Measurements from ENCODE around the gene ABCG8.

The ABCG8 gene

DNA sequence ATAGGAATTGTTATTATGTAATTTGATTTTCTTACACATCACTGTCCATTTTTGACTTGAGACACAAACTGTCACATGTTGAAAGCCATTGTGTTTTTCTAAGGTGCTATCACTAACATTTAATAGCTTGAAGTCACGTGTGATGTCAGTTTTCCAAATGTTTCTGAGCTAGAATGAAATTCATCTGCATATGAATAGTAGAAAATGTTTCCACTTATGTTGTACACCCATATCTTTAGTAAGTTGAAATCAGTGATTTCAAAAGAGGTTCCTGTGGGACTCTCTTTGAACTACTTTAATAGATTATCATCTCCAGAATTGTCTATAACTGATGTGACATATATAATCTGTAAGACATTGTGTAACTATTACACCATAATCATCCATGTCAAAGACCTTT, 27.9 kb upstream of the ABCG8 start:
- no peak overlapping the region for H3K9ac ChIP-seq (ENCODE audit: low read depth, low read length)
- no peaks in the 10 kb centered on the region for H3K36me3 ChIP-seq (ENCODE audit: control insufficient read depth, insufficient read depth, low read length)
- no peak overlapping the region for H3K4me3 ChIP-seq (ENCODE audit: low read depth, low read length)
- H3K9me3 ChIP-seq (ENCODE audit: control insufficient read depth, insufficient read depth, low read length): no peaks in the 10 kb centered on the region
- no peaks in the 10 kb centered on the region for H3K4me1 ChIP-seq (ENCODE audit: control insufficient read depth, insufficient read depth, low read length)
- H3K27me3 ChIP-seq (ENCODE audit: control insufficient read depth, insufficient read depth, low read length): no peaks in the 10 kb centered on the region

DNA sequence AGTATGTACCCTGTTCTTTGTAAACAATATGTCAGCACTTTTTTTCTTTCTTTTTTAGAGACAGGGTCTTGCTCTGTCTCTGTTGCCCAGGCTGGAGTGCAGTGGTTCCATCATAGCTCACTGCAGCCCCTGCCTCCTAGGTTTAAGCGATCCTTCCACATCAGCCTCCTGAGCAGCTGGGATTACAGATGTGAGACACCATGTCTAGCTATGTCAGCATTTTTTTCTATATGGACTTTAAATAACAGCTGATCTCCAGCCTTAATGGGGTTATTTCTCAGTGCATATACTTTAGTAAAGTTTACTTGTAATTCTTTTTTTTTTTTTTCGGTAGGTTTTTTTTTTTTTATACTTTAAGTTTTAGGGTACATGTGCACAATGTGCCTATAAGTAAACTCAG, 26.8 kb upstream of the ABCG8 start:
- no peaks in the 10 kb centered on the region for H3K9me3 ChIP-seq (ENCODE audit: control insufficient read depth, insufficient read depth, low read length)
- H3K36me3 ChIP-seq (ENCODE audit: control insufficient read depth, insufficient read depth, low read length): no peaks in the 10 kb centered on the region
- no peak overlapping the region for H3K9ac ChIP-seq (ENCODE audit: low read depth, low read length)
- no peaks in the 10 kb centered on the region for H3K4me1 ChIP-seq (ENCODE audit: control insufficient read depth, insufficient read depth, low read length)
- no peaks in the 10 kb centered on the region for H3K27me3 ChIP-seq (ENCODE audit: control insufficient read depth, insufficient read depth, low read length)
- no peak overlapping the region for H3K4me3 ChIP-seq (ENCODE audit: low read depth, low read length)

DNA sequence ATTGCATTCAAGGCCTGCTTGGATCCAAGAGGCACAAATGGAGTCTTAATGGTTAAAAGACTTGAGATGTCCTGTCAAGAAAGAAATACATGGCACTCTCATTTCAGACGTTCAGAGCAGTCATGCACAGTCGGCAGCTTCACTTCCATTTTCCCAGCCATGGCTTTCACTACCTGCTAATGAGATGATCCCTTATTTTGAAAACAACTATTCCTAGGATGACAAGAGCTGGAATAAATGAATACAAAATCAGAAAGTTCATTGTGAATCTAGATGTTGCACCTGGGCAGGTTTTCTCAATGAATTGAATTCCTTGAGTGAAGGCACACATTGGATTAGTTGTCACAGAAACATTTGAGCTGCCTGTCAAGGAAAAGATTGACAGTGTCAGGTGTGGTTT, 25.8 kb upstream of the ABCG8 start:
- Histone ChIP-seq H3K36me3 (ENCODE audit: control insufficient read depth, insufficient read depth, low read length) (no peaks in the 10 kb centered on the region), H3K9ac (ENCODE audit: low read depth, low read length) (no peak overlapping the region), H3K4me3 (ENCODE audit: low read depth, low read length) (no peak overlapping the region), H3K9me3 (ENCODE audit: control insufficient read depth, insufficient read depth, low read length) (no peaks in the 10 kb centered on the region), H3K4me1 (ENCODE audit: control insufficient read depth, insufficient read depth, low read length) (no peaks in the 10 kb centered on the region), H3K27me3 (ENCODE audit: control insufficient read depth, insufficient read depth, low read length) (no peaks in the 10 kb centered on the region)

DNA sequence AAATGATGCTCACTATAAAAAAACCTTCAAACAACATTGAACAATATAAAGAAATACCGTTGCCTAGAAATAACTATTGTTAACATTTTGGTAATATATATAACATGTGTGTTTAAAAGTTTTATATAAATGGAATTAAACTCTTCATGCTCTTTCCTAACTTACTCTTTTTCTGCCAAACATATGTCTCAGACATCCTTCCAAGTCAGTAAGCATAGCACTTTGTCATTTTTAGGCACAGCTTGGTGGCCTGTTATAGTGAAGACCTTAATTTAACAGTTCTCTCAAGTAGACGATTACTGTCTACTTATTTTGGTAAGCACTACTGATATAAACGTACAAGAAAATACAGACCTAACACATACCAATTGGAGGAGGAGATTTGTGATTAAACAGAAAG, 24.1 kb upstream of the ABCG8 start:
- Histone ChIP-seq H3K36me3 (ENCODE audit: control insufficient read depth, insufficient read depth, low read length) (no peaks in the 10 kb centered on the region), H3K9me3 (ENCODE audit: control insufficient read depth, insufficient read depth, low read length) (no peaks in the 10 kb centered on the region), H3K9ac (ENCODE audit: low read depth, low read length) (no peak overlapping the region), H3K4me3 (ENCODE audit: low read depth, low read length) (no peak overlapping the region), H3K4me1 (ENCODE audit: control insufficient read depth, insufficient read depth, low read length) (no peaks in the 10 kb centered on the region), H3K27me3 (ENCODE audit: control insufficient read depth, insufficient read depth, low read length) (no peaks in the 10 kb centered on the region)

DNA sequence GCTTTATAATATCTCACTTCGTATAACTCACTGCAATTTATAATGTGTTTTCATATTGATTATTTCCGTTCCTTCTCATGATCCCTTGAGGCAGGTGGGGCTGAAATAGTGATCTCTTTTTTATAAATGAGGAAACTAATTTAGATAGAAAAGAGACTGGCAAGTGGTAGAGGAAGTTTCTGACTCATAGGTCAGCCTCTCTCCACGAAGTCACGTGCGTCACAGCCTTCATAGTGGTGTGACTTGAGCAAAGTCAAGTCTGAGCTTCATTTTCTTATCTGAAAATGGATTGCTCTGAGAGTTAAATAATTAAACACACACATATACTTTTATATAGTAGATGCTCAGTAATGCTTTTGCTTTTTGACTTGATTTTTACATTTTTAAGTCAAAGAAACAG, 20.0 kb upstream of the ABCG8 start:
- Histone ChIP-seq H3K27me3 (ENCODE audit: control insufficient read depth, insufficient read depth, low read length) (no peaks in the 10 kb centered on the region), H3K9me3 (ENCODE audit: control insufficient read depth, insufficient read depth, low read length) (no peaks in the 10 kb centered on the region)

DNA sequence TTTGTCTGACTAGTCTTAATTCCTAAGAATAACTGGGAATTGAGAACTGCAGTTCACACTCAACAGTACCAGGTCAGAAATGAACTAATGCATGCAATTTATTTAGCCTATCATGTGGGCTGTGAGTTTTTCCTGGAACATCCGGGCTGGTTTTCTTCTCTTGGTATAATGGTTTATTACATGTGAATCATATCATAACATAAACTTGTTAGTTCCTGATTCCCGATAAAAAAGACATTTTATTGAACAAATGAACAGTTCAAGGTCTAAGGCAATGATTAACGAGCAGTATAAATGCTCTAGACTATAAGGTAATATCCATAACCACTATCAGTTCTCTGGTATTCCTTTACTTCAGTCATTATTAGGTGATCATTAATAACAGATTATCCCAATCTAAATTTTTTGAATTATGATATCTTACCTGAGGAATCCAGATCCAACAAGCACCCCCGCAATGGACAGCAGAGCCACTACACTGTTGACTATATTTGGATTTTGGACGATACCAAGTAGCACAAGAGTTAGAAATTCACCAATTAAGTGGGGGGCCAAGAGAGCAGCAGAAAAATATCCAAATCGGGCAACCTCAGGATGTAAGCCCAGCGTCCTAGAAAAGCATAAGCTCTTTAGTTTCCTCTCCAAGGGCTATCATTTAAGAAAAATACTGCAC, 19.1 kb upstream of the ABCG8 start:
- Histone ChIP-seq H3K4me3 (ENCODE audit: low read depth, low read length) (no peak overlapping the region), H3K4me1 (ENCODE audit: control insufficient read depth, insufficient read depth, low read length) (no peaks in the 10 kb centered on the region), H3K27me3 (ENCODE audit: control insufficient read depth, insufficient read depth, low read length) (no peaks in the 10 kb centered on the region), H3K9ac (ENCODE audit: low read depth, low read length) (no peak overlapping the region), H3K9me3 (ENCODE audit: control insufficient read depth, insufficient read depth, low read length) (no peaks in the 10 kb centered on the region), H3K36me3 (ENCODE audit: control insufficient read depth, insufficient read depth, low read length) (no peaks in the 10 kb centered on the region)

More for the DNA sequence above, 20.0 kb upstream of the ABCG8 start:
- no peaks in the 10 kb centered on the region for H3K4me1 ChIP-seq (ENCODE audit: control insufficient read depth, insufficient read depth, low read length)
- no peak overlapping the region for H3K9ac ChIP-seq (ENCODE audit: low read depth, low read length)
- no peak overlapping the region for H3K4me3 ChIP-seq (ENCODE audit: low read depth, low read length)
- no peaks in the 10 kb centered on the region for H3K36me3 ChIP-seq (ENCODE audit: control insufficient read depth, insufficient read depth, low read length)

DNA sequence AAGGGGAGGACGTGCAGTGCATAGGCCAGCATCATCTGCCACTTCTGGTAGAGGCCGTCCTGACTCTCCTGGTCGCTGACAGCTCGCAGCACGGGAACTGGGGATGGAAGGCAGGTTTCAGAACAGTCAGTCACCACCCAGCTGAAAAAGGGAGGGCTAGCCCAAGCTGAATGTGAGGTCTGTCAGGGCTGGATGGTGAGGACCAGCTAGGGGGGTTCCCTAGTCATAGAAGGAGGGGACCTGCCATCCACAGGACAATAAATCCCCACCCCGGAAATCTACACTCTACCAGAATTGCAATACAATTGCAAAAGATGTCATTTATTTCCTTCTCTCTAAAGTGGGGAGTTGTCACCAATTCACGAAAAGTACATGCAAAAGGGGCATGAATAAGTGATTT, 15.9 kb upstream of the ABCG8 start:
- H3K36me3 ChIP-seq (ENCODE audit: control insufficient read depth, insufficient read depth, low read length): no peaks in the 10 kb centered on the region
- no peaks in the 10 kb centered on the region for H3K9me3 ChIP-seq (ENCODE audit: control insufficient read depth, insufficient read depth, low read length)
- no peak overlapping the region for H3K4me3 ChIP-seq (ENCODE audit: low read depth, low read length)
- H3K9ac ChIP-seq (ENCODE audit: low read depth, low read length): no peak overlapping the region
- H3K27me3 ChIP-seq (ENCODE audit: control insufficient read depth, insufficient read depth, low read length): no peaks in the 10 kb centered on the region
- no peaks in the 10 kb centered on the region for H3K4me1 ChIP-seq (ENCODE audit: control insufficient read depth, insufficient read depth, low read length)

DNA sequence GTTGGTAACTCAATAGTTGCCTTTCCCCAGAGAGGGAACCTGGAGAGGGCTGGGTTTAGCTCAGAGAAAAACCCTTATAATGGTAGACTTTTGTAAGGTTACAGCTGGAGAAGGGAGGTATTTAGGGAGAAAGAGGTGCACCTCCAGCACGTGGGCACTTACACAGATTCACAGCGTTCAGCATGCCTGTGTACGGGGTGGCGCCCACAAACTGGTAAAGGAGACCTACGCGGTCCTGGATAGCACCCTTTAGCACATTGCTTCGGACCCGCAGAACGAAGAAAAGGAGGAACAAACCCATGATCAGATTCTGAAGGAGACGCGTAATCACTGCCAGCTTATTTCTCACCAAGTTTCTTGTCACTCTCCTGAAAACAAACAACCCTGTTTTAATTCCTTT, 15.0 kb upstream of the ABCG8 start:
- H3K9ac ChIP-seq (ENCODE audit: low read depth, low read length): no peak overlapping the region

DNA sequence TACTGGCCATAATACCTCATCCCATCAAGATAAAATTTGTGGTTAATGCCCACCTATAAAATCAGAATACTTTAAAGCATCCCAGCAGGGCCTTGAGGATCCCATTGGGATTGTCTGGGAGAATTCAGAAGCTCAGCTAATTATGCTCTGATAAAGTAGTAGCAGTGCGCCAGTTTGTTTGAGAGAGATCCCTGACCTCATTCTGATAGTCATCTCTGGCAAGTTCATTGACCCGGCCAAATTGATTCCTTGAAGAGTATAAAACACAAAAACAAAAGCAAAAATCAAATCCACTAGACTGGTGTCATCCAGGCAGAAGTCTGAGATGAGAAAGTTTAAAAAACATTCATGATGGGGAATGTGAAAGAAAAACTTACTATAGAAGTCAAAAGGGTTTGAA, 14.3 kb upstream of the ABCG8 start:
- Histone ChIP-seq H3K4me1 (ENCODE audit: control insufficient read depth, insufficient read depth, low read length) (no peaks in the 10 kb centered on the region), H3K4me3 (ENCODE audit: low read depth, low read length) (no peak overlapping the region), H3K9ac (ENCODE audit: low read depth, low read length) (no peak overlapping the region), H3K27me3 (ENCODE audit: control insufficient read depth, insufficient read depth, low read length) (peaks cover 2% of the 10 kb centered on the region), H3K9me3 (ENCODE audit: control insufficient read depth, insufficient read depth, low read length) (no peaks in the 10 kb centered on the region), H3K36me3 (ENCODE audit: control insufficient read depth, insufficient read depth, low read length) (no peaks in the 10 kb centered on the region)

More for the DNA sequence above, 15.0 kb upstream of the ABCG8 start:
- Histone ChIP-seq H3K27me3 (ENCODE audit: control insufficient read depth, insufficient read depth, low read length) (no peaks in the 10 kb centered on the region), H3K4me3 (ENCODE audit: low read depth, low read length) (no peak overlapping the region), H3K9me3 (ENCODE audit: control insufficient read depth, insufficient read depth, low read length) (no peaks in the 10 kb centered on the region), H3K4me1 (ENCODE audit: control insufficient read depth, insufficient read depth, low read length) (no peaks in the 10 kb centered on the region), H3K36me3 (ENCODE audit: control insufficient read depth, insufficient read depth, low read length) (no peaks in the 10 kb centered on the region)

DNA sequence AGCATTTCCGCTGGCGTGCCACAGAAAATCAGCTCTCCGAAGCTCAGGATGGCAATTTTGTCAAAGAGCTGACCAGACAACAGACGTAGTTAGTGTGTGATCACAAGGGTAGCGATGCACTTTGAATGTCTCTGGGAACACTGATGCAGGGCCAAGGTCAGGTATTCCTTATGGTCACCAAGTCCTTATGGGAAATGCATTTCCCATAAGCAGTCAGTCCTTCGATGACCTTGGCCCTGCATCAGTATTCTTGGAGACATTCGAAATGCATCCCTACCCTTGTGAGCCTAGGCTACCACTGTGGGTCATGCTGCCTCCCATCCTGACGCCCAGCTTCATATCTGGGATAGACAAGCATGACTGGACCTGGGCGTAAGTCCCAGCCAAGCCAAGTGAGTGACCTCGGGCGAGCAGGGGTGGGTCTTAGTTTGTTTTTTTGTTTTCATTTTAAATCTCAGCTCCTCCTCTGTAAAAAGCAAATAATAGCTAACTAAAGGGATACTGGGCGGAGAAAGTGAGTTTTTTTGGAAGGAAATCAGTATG, 13.7 kb upstream of the ABCG8 start:
- H3K27me3 ChIP-seq (ENCODE audit: control insufficient read depth, insufficient read depth, low read length): peaks cover 7% of the 10 kb centered on the region
- H3K4me1 ChIP-seq (ENCODE audit: control insufficient read depth, insufficient read depth, low read length): no peaks in the 10 kb centered on the region
- no peaks in the 10 kb centered on the region for H3K36me3 ChIP-seq (ENCODE audit: control insufficient read depth, insufficient read depth, low read length)

DNA sequence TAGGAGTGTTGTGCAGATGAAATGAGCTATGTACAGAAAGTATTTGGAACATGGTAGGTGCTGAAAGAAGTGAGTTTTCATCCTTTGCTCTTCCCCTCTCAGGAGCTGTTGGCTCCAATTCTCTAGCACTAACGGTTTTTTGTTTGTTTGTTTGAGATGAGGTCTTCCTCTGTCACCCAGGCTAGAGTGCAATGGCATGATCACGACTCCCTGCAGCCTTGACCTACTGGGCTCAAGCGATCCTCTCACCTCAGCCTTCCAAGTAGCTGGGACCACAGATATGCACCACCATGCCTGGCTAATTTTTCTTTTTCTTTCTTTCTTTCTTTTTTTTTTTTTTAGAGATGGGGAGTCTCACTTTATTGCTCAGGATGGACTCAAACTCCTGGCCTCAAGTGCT, 12.9 kb upstream of the ABCG8 start:
- Histone ChIP-seq H3K27me3 (ENCODE audit: control insufficient read depth, insufficient read depth, low read length) (peaks cover 15% of the 10 kb centered on the region), H3K36me3 (ENCODE audit: control insufficient read depth, insufficient read depth, low read length) (no peaks in the 10 kb centered on the region), H3K9ac (ENCODE audit: low read depth, low read length) (no peak overlapping the region), H3K4me1 (ENCODE audit: control insufficient read depth, insufficient read depth, low read length) (no peaks in the 10 kb centered on the region), H3K4me3 (ENCODE audit: low read depth, low read length) (no peak overlapping the region), H3K9me3 (ENCODE audit: control insufficient read depth, insufficient read depth, low read length) (no peaks in the 10 kb centered on the region)

More for the DNA sequence above, 13.7 kb upstream of the ABCG8 start:
- Histone ChIP-seq H3K9ac (ENCODE audit: low read depth, low read length) (no peak overlapping the region), H3K4me3 (ENCODE audit: low read depth, low read length) (no peak overlapping the region), H3K9me3 (ENCODE audit: control insufficient read depth, insufficient read depth, low read length) (no peaks in the 10 kb centered on the region)

DNA sequence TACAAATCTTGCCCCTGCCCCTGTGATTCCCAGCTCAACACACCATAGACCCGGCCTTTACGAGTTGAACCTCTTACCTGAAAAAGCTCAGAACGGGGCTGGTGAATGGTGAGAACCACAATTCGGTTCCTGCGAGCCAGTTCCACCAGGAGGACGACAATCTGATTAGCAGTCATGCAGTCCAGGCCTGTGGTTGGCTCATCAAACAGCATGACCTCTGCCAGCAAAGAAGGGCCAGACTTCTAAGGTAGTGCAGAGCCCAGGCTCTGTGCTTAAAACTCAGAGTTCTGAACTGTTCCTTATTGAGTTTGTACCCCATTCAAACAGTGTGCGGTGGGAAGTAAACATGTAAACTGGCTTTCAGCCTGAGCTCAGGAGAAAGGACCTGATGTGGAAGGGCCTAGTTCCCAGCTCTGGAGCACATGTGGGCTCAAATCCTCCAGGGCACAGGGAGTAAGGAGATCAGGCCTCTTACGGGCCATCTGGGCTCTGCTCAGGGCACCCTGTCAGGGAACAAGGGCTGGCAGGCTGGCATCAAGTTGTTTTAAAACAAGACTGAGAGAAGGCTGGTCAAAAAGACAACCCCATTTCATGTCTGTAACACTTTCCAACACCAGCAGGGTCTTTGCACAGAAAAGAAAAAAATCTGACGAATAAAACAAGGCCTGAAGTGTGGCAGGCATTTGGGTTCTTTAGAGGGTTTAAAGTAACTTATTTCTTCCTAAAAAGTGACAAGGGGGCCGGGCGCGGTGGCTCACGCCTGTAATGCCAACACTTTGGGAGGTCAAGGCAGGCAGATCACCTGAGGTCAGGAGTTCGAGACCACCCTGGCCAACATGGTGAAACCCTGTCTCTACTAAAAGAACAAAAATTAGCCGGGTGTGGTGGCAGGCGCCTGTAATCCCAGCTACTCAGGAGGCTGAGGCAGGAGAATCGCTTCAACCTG, 12.2 kb upstream of the ABCG8 start:
- no peak overlapping the region for H3K9ac ChIP-seq (ENCODE audit: low read depth, low read length)
- H3K4me1 ChIP-seq (ENCODE audit: control insufficient read depth, insufficient read depth, low read length): no peaks in the 10 kb centered on the region
- H3K9me3 ChIP-seq (ENCODE audit: control insufficient read depth, insufficient read depth, low read length): no peaks in the 10 kb centered on the region
- peaks cover 22% of the 10 kb centered on the region for H3K27me3 ChIP-seq (ENCODE audit: control insufficient read depth, insufficient read depth, low read length)
- no peaks in the 10 kb centered on the region for H3K36me3 ChIP-seq (ENCODE audit: control insufficient read depth, insufficient read depth, low read length)
- no peak overlapping the region for H3K4me3 ChIP-seq (ENCODE audit: low read depth, low read length)
